T-helper 2 cell treated with Interferon-gamma antibody and Interleukin-4, amounts not matched to agents 5 μg/mL and 100 μg/mL, for 36 hours (primary cell): ENCODE results near the gene COG5.
A peak's percentile ranks its signal among the peaks of the same experiment; 100 is the strongest.

ENCODE experiments used
- DNase-seq: peaks from one replicate; pipeline ENCODE4 v3.0.0; 2021; ENCODE audit warnings: low spot score
- H3K27ac Mint-ChIP-seq: one replicate; pipeline ENCODE4 v1.8.0; 2021; ENCODE audit warnings: mild to moderate bottlenecking, mixed read lengths
- H3K27me3 Mint-ChIP-seq: one replicate; pipeline ENCODE4 v1.8.0; 2021; ENCODE audit warnings: low read depth, mixed read lengths
- H3K36me3 Mint-ChIP-seq: one replicate; pipeline ENCODE4 v1.8.0; 2021; ENCODE audit warnings: low read depth, mixed read lengths
- H3K4me1 Mint-ChIP-seq: one replicate; pipeline ENCODE4 v1.8.0; 2021; ENCODE audit warnings: low read depth, mixed read lengths
- H3K4me3 Mint-ChIP-seq: one replicate; pipeline ENCODE4 v1.8.0; 2022; ENCODE audit warnings: mild to moderate bottlenecking, moderate library complexity, mixed read lengths
- H3K9me3 Mint-ChIP-seq: one replicate; pipeline ENCODE4 v1.8.0; 2021; ENCODE audit warnings: mixed read lengths

Gene COG5

DNA sequence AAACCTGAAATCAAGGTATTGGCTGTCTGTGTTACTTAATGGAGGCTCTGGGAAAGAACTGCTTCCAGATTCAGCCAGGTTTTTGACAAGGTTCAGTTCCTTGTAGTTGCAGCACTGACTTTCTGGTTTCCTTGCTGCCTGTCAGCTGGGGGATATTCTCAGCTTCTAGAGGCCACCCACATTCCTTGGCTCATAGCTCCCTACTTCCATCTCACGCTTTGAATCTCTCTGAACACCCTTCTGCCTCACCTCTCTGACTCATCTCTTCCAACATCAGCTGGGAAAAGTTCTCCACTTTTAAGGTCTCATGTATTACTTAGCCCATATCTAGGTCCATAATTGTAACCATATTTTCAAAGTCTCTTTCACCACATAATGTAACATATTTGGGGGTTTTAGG is 116.7 kb downstream of the COG5 start:
- H3K4me1 Mint-ChIP-seq = peaks cover 7% of the 10 kb centered on the region
- no peak for DNase-seq
- no peak overlapping the region for H3K27ac Mint-ChIP-seq
- no peaks in the 10 kb centered on the region for H3K27me3 Mint-ChIP-seq
- peaks cover 4% of the 10 kb centered on the region for H3K9me3 Mint-ChIP-seq
- H3K36me3 Mint-ChIP-seq = peaks cover 4% of the 10 kb centered on the region
- no peak overlapping the region for H3K4me3 Mint-ChIP-seq

DNA sequence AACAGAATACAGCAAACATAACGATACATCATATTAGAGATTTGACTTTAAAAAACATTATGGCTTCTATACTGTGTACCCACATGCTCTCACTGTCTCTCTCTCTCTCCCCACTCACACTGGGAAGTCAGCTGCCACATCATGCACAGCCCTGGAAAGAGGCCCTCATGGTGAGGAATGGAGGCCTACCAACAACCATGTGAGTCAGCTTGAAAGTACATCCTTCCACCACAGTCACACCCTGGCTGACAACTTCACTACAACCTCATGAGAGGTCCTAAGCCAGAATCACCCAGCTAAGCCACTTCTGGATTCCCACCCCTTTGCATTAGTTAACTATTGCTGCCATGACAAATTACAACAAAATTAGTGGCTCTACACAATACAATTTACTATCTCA is 117.2 kb downstream of the COG5 start:
- peaks cover 4% of the 10 kb centered on the region for H3K9me3 Mint-ChIP-seq
- DNase-seq = peak; percentile 17
- H3K27me3 Mint-ChIP-seq = no peaks in the 10 kb centered on the region

DNA sequence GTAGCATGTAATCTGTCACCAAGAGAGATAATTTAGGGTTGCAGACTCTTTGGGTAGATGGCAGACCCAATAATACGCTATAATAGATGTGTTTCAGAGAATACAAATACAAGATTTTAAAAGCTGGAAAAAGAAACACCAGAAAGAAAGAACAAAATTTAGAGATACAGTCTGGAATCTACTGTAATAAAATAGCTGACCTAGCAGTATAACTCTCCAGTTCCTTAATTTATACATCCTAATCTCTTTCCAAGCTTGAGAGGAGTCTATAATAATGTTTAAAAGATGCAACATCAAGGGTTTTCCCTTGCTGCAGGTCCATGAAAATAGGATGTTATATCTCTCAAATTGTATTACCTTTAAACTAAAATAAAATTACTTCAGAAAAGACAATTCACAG is 121.0 kb downstream of the COG5 start:
- no peak for DNase-seq
- peaks cover 4% of the 10 kb centered on the region for H3K9me3 Mint-ChIP-seq
- H3K4me3 Mint-ChIP-seq = no peak overlapping the region
- no peak overlapping the region for H3K27ac Mint-ChIP-seq
- H3K27me3 Mint-ChIP-seq = no peaks in the 10 kb centered on the region
- H3K36me3 Mint-ChIP-seq = peaks cover 6% of the 10 kb centered on the region
- peaks cover 7% of the 10 kb centered on the region for H3K4me1 Mint-ChIP-seq

More for the DNA sequence above, 117.2 kb downstream of the COG5 start:
- peaks cover 6% of the 10 kb centered on the region for H3K36me3 Mint-ChIP-seq
- peaks cover 7% of the 10 kb centered on the region for H3K4me1 Mint-ChIP-seq
- no peak overlapping the region for H3K27ac Mint-ChIP-seq
- H3K4me3 Mint-ChIP-seq = no peak overlapping the region

DNA sequence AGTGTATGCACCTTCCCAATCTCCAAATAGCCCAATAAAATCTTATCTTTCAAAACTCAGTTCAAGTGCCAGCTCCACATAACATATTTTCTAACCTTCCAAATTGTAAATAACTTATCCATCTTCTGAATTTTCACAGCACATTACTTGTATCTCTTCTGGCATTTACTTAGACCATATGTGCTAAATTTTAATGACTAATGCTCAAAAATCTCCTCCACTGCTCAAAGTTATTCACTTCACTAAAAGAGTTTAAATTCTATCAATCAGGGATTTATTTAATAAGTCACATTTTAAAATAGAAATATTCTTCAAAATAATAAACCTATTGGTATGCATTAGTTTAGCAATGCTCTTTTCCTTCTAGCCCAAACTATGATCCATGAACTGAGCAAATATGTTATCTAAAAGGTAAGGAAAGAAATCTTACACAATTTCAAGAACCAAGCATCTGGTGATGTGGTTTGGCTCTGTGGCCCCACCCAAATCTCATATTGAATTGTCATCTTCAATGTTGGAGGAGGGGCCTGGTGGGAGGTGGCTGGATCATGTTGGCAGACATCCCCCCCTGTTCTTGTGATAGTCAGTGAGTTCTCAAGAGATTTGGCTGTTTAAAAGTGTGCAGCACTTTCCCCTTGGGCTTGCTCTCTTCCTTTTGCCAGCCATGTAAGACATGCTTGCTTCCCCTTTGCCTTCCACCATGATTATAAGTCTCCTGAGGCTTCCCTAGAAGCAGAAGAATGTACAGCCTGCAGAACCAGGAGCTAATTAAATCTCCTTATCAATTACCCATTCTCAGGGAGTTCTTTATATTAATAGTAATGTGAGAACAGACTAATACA is 121.9 kb downstream of the COG5 start:
- no peak overlapping the region for H3K4me3 Mint-ChIP-seq
- no peak for DNase-seq
- H3K4me1 Mint-ChIP-seq = peaks cover 4% of the 10 kb centered on the region
- peaks cover 4% of the 10 kb centered on the region for H3K9me3 Mint-ChIP-seq
- H3K36me3 Mint-ChIP-seq = peaks cover 6% of the 10 kb centered on the region
- no peaks in the 10 kb centered on the region for H3K27me3 Mint-ChIP-seq
- no peak overlapping the region for H3K27ac Mint-ChIP-seq

- Mint-ChIP-seq H3K9me3 (peaks cover 7% of the 10 kb centered on the region), H3K36me3 (peaks cover 6% of the 10 kb centered on the region), H3K4me3 (no peak overlapping the region), H3K27ac (no peak overlapping the region), H3K27me3 (no peaks in the 10 kb centered on the region), H3K4me1 (no peaks in the 10 kb centered on the region)
- no peak for DNase-seq
Observed at GRCh38 chr7:107439025-107439424, 124.7 kb downstream of the COG5 start.

DNA sequence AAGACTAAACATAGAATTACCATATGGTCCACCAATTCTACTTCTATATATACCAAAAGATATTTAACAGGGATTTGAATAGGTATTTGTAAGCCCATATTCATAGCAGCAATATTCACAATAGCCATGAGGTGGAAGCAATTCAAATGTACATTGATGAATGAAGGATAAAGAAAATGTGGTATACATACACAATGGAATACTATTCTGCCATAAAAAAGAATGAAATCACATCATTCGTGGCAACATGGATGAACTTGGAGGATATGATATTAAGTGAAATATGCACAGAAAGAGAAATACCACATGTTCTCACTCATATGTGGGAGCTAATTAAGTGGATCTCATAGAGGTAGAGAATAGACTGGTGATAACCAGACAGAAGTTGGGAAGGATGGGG is 128.0 kb downstream of the COG5 start:
- Mint-ChIP-seq H3K27ac (no peak overlapping the region), H3K9me3 (peaks cover 7% of the 10 kb centered on the region), H3K36me3 (peaks cover 2% of the 10 kb centered on the region), H3K4me1 (no peaks in the 10 kb centered on the region), H3K27me3 (no peaks in the 10 kb centered on the region), H3K4me3 (no peak overlapping the region)
- no peak for DNase-seq

DNA sequence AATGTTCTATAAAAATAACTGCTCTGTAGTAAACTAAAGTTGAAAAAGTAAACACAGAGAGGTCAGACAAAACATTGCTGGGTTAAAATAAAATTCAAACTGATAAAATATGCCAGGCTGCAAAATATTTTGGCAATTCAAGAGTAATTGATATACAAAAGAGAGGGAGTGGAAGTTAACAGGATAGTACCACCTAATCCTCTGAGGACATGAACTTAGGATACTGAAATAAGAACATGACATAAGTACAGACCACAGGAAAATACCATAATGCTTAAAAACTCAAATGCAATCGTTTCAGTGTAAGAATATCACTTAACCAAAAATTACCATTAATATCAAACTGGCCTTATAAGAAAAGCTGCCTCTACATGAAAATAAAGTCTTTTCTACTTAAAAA is 131.5 kb downstream of the COG5 start:
- Mint-ChIP-seq H3K4me1 (no peaks in the 10 kb centered on the region), H3K36me3 (peaks cover 2% of the 10 kb centered on the region)

DNA sequence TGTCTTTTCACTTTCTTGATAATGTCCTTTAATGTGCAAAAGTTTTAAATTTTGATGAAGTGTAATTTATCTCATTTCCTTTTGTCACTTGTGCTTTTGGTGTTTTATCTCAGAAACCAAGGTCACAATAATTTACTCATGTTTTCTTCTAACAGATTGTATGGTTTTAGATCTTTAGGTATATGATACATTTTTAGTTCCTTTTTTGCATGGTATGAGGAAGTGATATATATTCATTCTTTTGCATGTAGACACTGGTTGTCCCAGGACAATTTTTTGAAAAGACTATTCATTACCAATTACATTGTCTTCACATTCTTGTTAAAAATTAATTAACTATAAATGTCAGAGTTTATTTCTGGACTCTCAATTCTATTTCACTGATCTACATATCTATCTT is 133.7 kb downstream of the COG5 start:
- H3K36me3 Mint-ChIP-seq = peaks cover 2% of the 10 kb centered on the region

More for the DNA sequence above, 131.5 kb downstream of the COG5 start:
- no peaks in the 10 kb centered on the region for H3K27me3 Mint-ChIP-seq
- H3K4me3 Mint-ChIP-seq = no peak overlapping the region
- no peak overlapping the region for H3K27ac Mint-ChIP-seq
- peaks cover 7% of the 10 kb centered on the region for H3K9me3 Mint-ChIP-seq
- no peak for DNase-seq

GRCh38 chr7:107428642-107429041 is 135.1 kb downstream of the COG5 start:
- no peaks in the 10 kb centered on the region for H3K27me3 Mint-ChIP-seq
- H3K9me3 Mint-ChIP-seq = peaks cover 3% of the 10 kb centered on the region
- H3K4me1 Mint-ChIP-seq = no peaks in the 10 kb centered on the region
- peaks cover 2% of the 10 kb centered on the region for H3K36me3 Mint-ChIP-seq
- H3K4me3 Mint-ChIP-seq = no peak overlapping the region
- no peak for DNase-seq
- no peak overlapping the region for H3K27ac Mint-ChIP-seq

More for the DNA sequence above, 133.7 kb downstream of the COG5 start:
- Mint-ChIP-seq H3K4me3 (no peak overlapping the region), H3K27me3 (no peaks in the 10 kb centered on the region), H3K9me3 (peaks cover 3% of the 10 kb centered on the region), H3K4me1 (no peaks in the 10 kb centered on the region), H3K27ac (no peak overlapping the region)
- no peak for DNase-seq

- no peak overlapping the region for H3K4me3 Mint-ChIP-seq
- no peaks in the 10 kb centered on the region for H3K36me3 Mint-ChIP-seq
- H3K27ac Mint-ChIP-seq = no peak overlapping the region
- no peaks in the 10 kb centered on the region for H3K4me1 Mint-ChIP-seq
- H3K9me3 Mint-ChIP-seq = peaks cover 3% of the 10 kb centered on the region
- DNase-seq = no peak
- no peaks in the 10 kb centered on the region for H3K27me3 Mint-ChIP-seq
Observed at GRCh38 chr7:107427462-107427861, 136.3 kb downstream of the COG5 start.

- DNase-seq = no peak
- Mint-ChIP-seq H3K4me1 (no peaks in the 10 kb centered on the region), H3K4me3 (no peak overlapping the region), H3K36me3 (peaks cover 12% of the 10 kb centered on the region), H3K9me3 (no peaks in the 10 kb centered on the region), H3K27me3 (no peaks in the 10 kb centered on the region), H3K27ac (no peak overlapping the region)
Observed at GRCh38 chr7:107414198-107414597, 149.5 kb downstream of the COG5 start.

- peaks cover 16% of the 10 kb centered on the region for H3K36me3 Mint-ChIP-seq
- H3K4me1 Mint-ChIP-seq = no peaks in the 10 kb centered on the region
- no peak overlapping the region for H3K27ac Mint-ChIP-seq
- H3K9me3 Mint-ChIP-seq = no peaks in the 10 kb centered on the region
- no peak overlapping the region for H3K4me3 Mint-ChIP-seq
- no peak for DNase-seq
- no peaks in the 10 kb centered on the region for H3K27me3 Mint-ChIP-seq
Observed at GRCh38 chr7:107408349-107408748, 155.4 kb downstream of the COG5 start.

DNA sequence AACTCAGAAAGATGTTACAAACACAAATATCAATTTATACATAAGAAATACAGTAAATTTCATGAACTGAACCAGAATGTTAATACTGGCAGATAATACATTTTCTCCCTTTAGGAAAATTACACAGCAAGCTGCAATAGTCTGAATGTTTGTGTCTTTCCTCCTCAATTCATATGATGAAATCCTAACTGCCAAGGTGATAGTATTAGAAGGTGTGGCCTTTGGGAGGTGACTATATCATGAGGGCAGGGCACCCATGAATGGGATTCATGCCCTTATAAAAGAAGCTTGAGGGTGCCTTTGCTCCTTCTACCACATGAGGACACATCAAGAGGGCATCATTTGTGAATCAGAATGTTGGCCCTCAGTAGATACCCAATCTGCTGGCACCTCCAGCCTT is 158.2 kb downstream of the COG5 start:
- no peak overlapping the region for H3K27ac Mint-ChIP-seq
- no peak for DNase-seq

GRCh38 chr7:107404740-107405537 is 158.8 kb downstream of the COG5 start:
- no peaks in the 10 kb centered on the region for H3K9me3 Mint-ChIP-seq
- no peaks in the 10 kb centered on the region for H3K27me3 Mint-ChIP-seq
- H3K27ac Mint-ChIP-seq = no peak overlapping the region
- H3K36me3 Mint-ChIP-seq = peaks cover 10% of the 10 kb centered on the region
- H3K4me1 Mint-ChIP-seq = no peaks in the 10 kb centered on the region
- DNase-seq = no peak
- no peak overlapping the region for H3K4me3 Mint-ChIP-seq

More for the DNA sequence above, 158.2 kb downstream of the COG5 start:
- no peak overlapping the region for H3K4me3 Mint-ChIP-seq
- H3K4me1 Mint-ChIP-seq = no peaks in the 10 kb centered on the region
- peaks cover 12% of the 10 kb centered on the region for H3K36me3 Mint-ChIP-seq
- no peaks in the 10 kb centered on the region for H3K9me3 Mint-ChIP-seq
- no peaks in the 10 kb centered on the region for H3K27me3 Mint-ChIP-seq
